H1 (cell line): Measurements from ENCODE around the gene ZC2HC1C.

ENCODE experiments used
- CBX5 ChIP-seq: fragments of 300-800, 300-1000 bp; sonication (generic); IDR thresholded peaks from 2 replicates; pipeline ENCODE4 v1.7.1; 2016; ENCODE audit warnings: antibody characterized with exemption, low read length, low read depth
- GTF2F1 ChIP-seq: IDR thresholded peaks from 2 replicates; pipeline ENCODE4 v1.6.1; 2012; ENCODE audit warnings: low read depth, low read length, improper control_type of control experiment, borderline replicate concordance
- POLR2A ChIP-seq, 2 experiments: IDR thresholded peaks; 1 replicate in 1 of 2; 2 replicates in 1 of 2; pipeline ENCODE4 v1.6.1; 2011; ENCODE audit warnings: low read depth in 2 of 2, low read length in 2 of 2, mild to moderate bottlenecking in 2 of 2; ENCODE audit errors: control extremely low read depth in 1 of 2
- POLR2AphosphoS5 ChIP-seq: IDR thresholded peaks from 2 replicates; pipeline ENCODE4 v1.6.1; 2011; ENCODE audit warnings: low read depth, low read length
- TAF1 ChIP-seq: IDR thresholded peaks from 2 replicates; pipeline ENCODE4 v1.6.1; 2011; ENCODE audit warnings: mild to moderate bottlenecking, low read depth, low read length
- TCF12 ChIP-seq: IDR thresholded peaks from 2 replicates; pipeline ENCODE4 v1.6.1; 2011; ENCODE audit warnings: low read depth, mild to moderate bottlenecking, low read length
- TF ChIP-seq, protein P1 (sequence below), 3 experiments: IDR thresholded peaks; 1 replicate in 2 of 3; 2 replicates in 1 of 3; pipeline versions ENCODE4 v1.5.1 to v1.6.1; 2011; ENCODE audit warnings: low read length in 3 of 3, mild to moderate bottlenecking in 3 of 3, inconsistent platforms in 2 of 3, low read depth in 1 of 3, moderate library complexity in 1 of 3; ENCODE audit not compliant: insufficient read depth in 1 of 3; ENCODE audit errors: control extremely low read depth in 1 of 3

DNA sequence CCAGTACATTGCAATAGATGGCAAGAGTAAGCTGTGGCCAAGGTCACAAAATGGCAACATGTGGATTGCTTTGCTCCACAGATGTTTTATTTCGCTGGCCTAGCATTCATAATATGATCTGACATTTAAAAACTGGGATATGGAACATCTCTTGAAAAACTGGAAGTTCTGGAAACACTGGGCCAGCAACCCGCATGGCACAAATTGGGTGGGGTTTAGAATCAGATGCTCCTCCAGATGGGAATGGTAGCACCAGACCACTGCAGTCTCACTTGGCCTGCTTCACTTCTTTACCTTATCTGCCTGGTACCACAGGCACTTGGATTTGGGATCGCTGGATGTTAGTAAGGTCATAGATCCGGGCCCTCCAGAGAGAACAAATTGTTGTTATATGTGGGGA, 10.1 kb downstream of the ZC2HC1C start:
- no peak for TF ChIP-seq CBX5
- TF ChIP-seq, protein P1, sequence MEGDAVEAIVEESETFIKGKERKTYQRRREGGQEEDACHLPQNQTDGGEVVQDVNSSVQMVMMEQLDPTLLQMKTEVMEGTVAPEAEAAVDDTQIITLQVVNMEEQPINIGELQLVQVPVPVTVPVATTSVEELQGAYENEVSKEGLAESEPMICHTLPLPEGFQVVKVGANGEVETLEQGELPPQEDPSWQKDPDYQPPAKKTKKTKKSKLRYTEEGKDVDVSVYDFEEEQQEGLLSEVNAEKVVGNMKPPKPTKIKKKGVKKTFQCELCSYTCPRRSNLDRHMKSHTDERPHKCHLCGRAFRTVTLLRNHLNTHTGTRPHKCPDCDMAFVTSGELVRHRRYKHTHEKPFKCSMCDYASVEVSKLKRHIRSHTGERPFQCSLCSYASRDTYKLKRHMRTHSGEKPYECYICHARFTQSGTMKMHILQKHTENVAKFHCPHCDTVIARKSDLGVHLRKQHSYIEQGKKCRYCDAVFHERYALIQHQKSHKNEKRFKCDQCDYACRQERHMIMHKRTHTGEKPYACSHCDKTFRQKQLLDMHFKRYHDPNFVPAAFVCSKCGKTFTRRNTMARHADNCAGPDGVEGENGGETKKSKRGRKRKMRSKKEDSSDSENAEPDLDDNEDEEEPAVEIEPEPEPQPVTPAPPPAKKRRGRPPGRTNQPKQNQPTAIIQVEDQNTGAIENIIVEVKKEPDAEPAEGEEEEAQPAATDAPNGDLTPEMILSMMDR (IDR thresholded peaks at IDR 0.05; ENCODE audit: control extremely low read depth in 1 of 3, insufficient read depth in 1 of 3, low read depth in 1 of 3, low read length in 3 of 3) = no peak
- no peak for TF ChIP-seq TCF12
- TF ChIP-seq TAF1 = no peak
- no peak for TF ChIP-seq POLR2A (IDR thresholded peaks at IDR 0.05; ENCODE audit: control extremely low read depth in 1 of 2, low read depth in 2 of 2, low read length in 2 of 2)
- TF ChIP-seq GTF2F1 = no peak
- TF ChIP-seq POLR2AphosphoS5 = no peak
